ENCODE measurements around the gene CMKLR1.

Gene CMKLR1

GRCh38 chr12:108317308-108318234 lies 21.5 kb downstream of the CMKLR1 start:
- no peak for DNase-seq (ENCODE audit: low spot score)

- no peak for DNase-seq (ENCODE audit: low spot score)
These were observed 22.7 kb downstream of the CMKLR1 start for GRCh38 chr12:108316176-108317086.

- DNase-seq (ENCODE audit: low spot score) = no peak
These were observed 23.5 kb downstream of the CMKLR1 start for GRCh38 chr12:108315486-108316105.

- no peak for DNase-seq (ENCODE audit: low spot score)
These were observed 25.3 kb downstream of the CMKLR1 start for GRCh38 chr12:108313606-108314351.

- no peak for DNase-seq (ENCODE audit: low spot score)
These were observed 25.9 kb downstream of the CMKLR1 start for GRCh38 chr12:108313241-108313605.

- DNase-seq (ENCODE audit: low spot score) = no peak
These were observed 26.4 kb downstream of the CMKLR1 start for GRCh38 chr12:108312693-108313189.

GRCh38 chr12:108312073-108312659 lies 26.9 kb downstream of the CMKLR1 start:
- DNase-seq (ENCODE audit: low spot score) = no peak

GRCh38 chr12:108311605-108312004 lies 27.5 kb downstream of the CMKLR1 start:
- no peak for DNase-seq (ENCODE audit: low spot score)

- no peak for DNase-seq (ENCODE audit: low spot score)
These were observed 28.6 kb downstream of the CMKLR1 start for GRCh38 chr12:108310489-108310888.

- DNase-seq (ENCODE audit: low spot score) = no peak
These were observed 29.3 kb downstream of the CMKLR1 start for GRCh38 chr12:108309674-108310312.

- no peak for DNase-seq (ENCODE audit: low spot score)
These were observed 30.6 kb downstream of the CMKLR1 start for GRCh38 chr12:108308395-108309085.

GRCh38 chr12:108307006-108307405 lies 32.1 kb downstream of the CMKLR1 start:
- DNase-seq (ENCODE audit: low spot score) = no peak

- no peak for DNase-seq (ENCODE audit: low spot score)
These were observed 32.6 kb downstream of the CMKLR1 start for GRCh38 chr12:108306506-108306905.

GRCh38 chr12:108305991-108306501 lies 33.1 kb downstream of the CMKLR1 start:
- no peak for DNase-seq (ENCODE audit: low spot score)

GRCh38 chr12:108305520-108305919 lies 33.6 kb downstream of the CMKLR1 start:
- no peak for DNase-seq (ENCODE audit: low spot score)

- DNase-seq (ENCODE audit: low spot score) = no peak
These were observed 34.5 kb downstream of the CMKLR1 start for GRCh38 chr12:108304633-108305032.

- DNase-seq (ENCODE audit: low spot score) = no peak
These were observed 35.4 kb downstream of the CMKLR1 start for GRCh38 chr12:108303703-108304102.

- DNase-seq (ENCODE audit: low spot score) = no peak
These were observed 36.5 kb downstream of the CMKLR1 start for GRCh38 chr12:108302403-108303311.

- DNase-seq (ENCODE audit: low spot score) = no peak
These were observed 37.1 kb downstream of the CMKLR1 start for GRCh38 chr12:108302016-108302402.
